Measurements from ENCODE around the gene LHX4. TPM values are rescaled to one million over a fixed set of nuclear protein-coding genes. Genes with fewer than 3 reads are reported as not detected.

The LHX4 gene
- total RNA-seq, 1 donor from 2014 or later, result 0.12 TPM

GRCh38 chr1:180261030-180261429 is 31.0 kb downstream of the LHX4 start:
- no peak overlapping the region for H3K4me3 Mint-ChIP-seq (ENCODE audit: unreplicated experiment)
- H3K4me1 Mint-ChIP-seq (ENCODE audit: low read depth), result peaks cover 15% of the 10 kb centered on the region
- no peaks in the 10 kb centered on the region for H3K9me3 Mint-ChIP-seq (ENCODE audit: low read depth)
- TF ChIP-seq CTCF (IDR thresholded peaks at IDR 0.05), result no peak
- H3K27ac Mint-ChIP-seq (ENCODE audit: unreplicated experiment), result no peak overlapping the region
- peaks cover 25% of the 10 kb centered on the region for H3K27me3 Mint-ChIP-seq (ENCODE audit: low read depth)
- H3K36me3 Mint-ChIP-seq (ENCODE audit: low read depth), result no peaks in the 10 kb centered on the region
- DNase-seq (ENCODE audit: low spot score), result no peak

- peaks cover 15% of the 10 kb centered on the region for H3K4me1 Mint-ChIP-seq (ENCODE audit: low read depth)
- H3K9me3 Mint-ChIP-seq (ENCODE audit: low read depth), result no peaks in the 10 kb centered on the region
- no peak overlapping the region for H3K4me3 Mint-ChIP-seq (ENCODE audit: unreplicated experiment)
- no peak for DNase-seq (ENCODE audit: low spot score)
- peaks cover 25% of the 10 kb centered on the region for H3K27me3 Mint-ChIP-seq (ENCODE audit: low read depth)
- no peaks in the 10 kb centered on the region for H3K36me3 Mint-ChIP-seq (ENCODE audit: low read depth)
- no peak overlapping the region for H3K27ac Mint-ChIP-seq (ENCODE audit: unreplicated experiment)
- no peak for TF ChIP-seq CTCF (IDR thresholded peaks at IDR 0.05)
Observed at GRCh38 chr1:180261524-180262155, 31.6 kb downstream of the LHX4 start.

GRCh38 chr1:180262628-180263488 is 32.8 kb downstream of the LHX4 start:
- no peak for DNase-seq (ENCODE audit: low spot score)

GRCh38 chr1:180264595-180264994 is 34.5 kb downstream of the LHX4 start:
- Mint-ChIP-seq H3K4me1 (ENCODE audit: low read depth) (peaks cover 15% of the 10 kb centered on the region), H3K36me3 (ENCODE audit: low read depth) (no peaks in the 10 kb centered on the region), H3K27ac (ENCODE audit: unreplicated experiment) (no peak overlapping the region), H3K4me3 (ENCODE audit: unreplicated experiment) (no peak overlapping the region), H3K9me3 (ENCODE audit: low read depth) (no peaks in the 10 kb centered on the region), H3K27me3 (ENCODE audit: low read depth) (peaks cover 5% of the 10 kb centered on the region)
- no peak for TF ChIP-seq CTCF (IDR thresholded peaks at IDR 0.05)
- no peak for DNase-seq (ENCODE audit: low spot score)

More at GRCh38 chr1:180262628-180263488, 32.8 kb downstream of the LHX4 start:
- H3K9me3 Mint-ChIP-seq (ENCODE audit: low read depth), result no peaks in the 10 kb centered on the region
- no peak overlapping the region for H3K4me3 Mint-ChIP-seq (ENCODE audit: unreplicated experiment)
- peaks cover 17% of the 10 kb centered on the region for H3K27me3 Mint-ChIP-seq (ENCODE audit: low read depth)
- peaks cover 15% of the 10 kb centered on the region for H3K4me1 Mint-ChIP-seq (ENCODE audit: low read depth)
- peak overlapping the region; percentile 59 for H3K27ac Mint-ChIP-seq (ENCODE audit: unreplicated experiment)
- H3K36me3 Mint-ChIP-seq (ENCODE audit: low read depth), result no peaks in the 10 kb centered on the region
- TF ChIP-seq CTCF (IDR thresholded peaks at IDR 0.05), result no peak

GRCh38 chr1:180265201-180265600 is 35.1 kb downstream of the LHX4 start:
- Mint-ChIP-seq H3K4me3 (ENCODE audit: unreplicated experiment) (no peak overlapping the region), H3K27me3 (ENCODE audit: low read depth) (no peaks in the 10 kb centered on the region), H3K27ac (ENCODE audit: unreplicated experiment) (no peak overlapping the region), H3K4me1 (ENCODE audit: low read depth) (peaks cover 15% of the 10 kb centered on the region), H3K9me3 (ENCODE audit: low read depth) (no peaks in the 10 kb centered on the region), H3K36me3 (ENCODE audit: low read depth) (no peaks in the 10 kb centered on the region)
- no peak for DNase-seq (ENCODE audit: low spot score)
- no peak for TF ChIP-seq CTCF (IDR thresholded peaks at IDR 0.05)
